Smooth muscle cell (in vitro differentiated cells): ENCODE results near the gene ROS1. TPM values are rescaled to one million over a fixed set of nuclear protein-coding genes. Genes with fewer than 3 reads are reported as not detected.

Experiments used
- DNase-seq: peaks from one replicate; lab custom pipeline; 2025; ENCODE audit not compliant: unreplicated experiment; lab: John Stamatoyannopoulos, UW
- H2AFZ ChIP-seq: fragments of 200-600 bp; sonication (generic); 2 replicates; pipeline ENCODE4 v1.6.0; 2016; ENCODE audit warnings: antibody characterized with exemption, low read depth, mild to moderate bottlenecking
- H3F3A ChIP-seq: fragments of 200-600 bp; sonication (generic); 2 replicates; pipeline ENCODE4 v1.6.0; 2017; ENCODE audit warnings: antibody characterized with exemption, low read depth
- H3K27ac ChIP-seq: fragments of 200-600 bp; sonication (generic); 2 replicates; pipeline ENCODE4 v1.5.1; 2016; ENCODE audit warnings: low read depth, mild to moderate bottlenecking
- H3K27me3 ChIP-seq: fragments of 200-600 bp; sonication (generic); 2 replicates; pipeline ENCODE4 v1.6.1; 2016; ENCODE audit warnings: low read depth, mild to moderate bottlenecking
- H3K36me3 ChIP-seq: fragments of 200-600 bp; sonication (generic); 2 replicates; pipeline ENCODE4 v1.5.1; 2016; ENCODE audit warnings: low read depth
- H3K4me1 ChIP-seq: fragments of 200-600 bp; sonication (generic); 2 replicates; pipeline ENCODE4 v1.5.1; 2016; ENCODE audit warnings: low read depth
- H3K4me2 ChIP-seq: fragments of 200-600 bp; sonication (generic); 2 replicates; pipeline ENCODE4 v1.6.0; 2016; ENCODE audit warnings: mild to moderate bottlenecking
- H3K4me3 ChIP-seq: fragments of 200-600 bp; sonication (generic); 2 replicates; pipeline ENCODE4 v1.5.1; 2016; ENCODE audit warnings: mild to moderate bottlenecking
- H3K79me2 ChIP-seq: fragments of 200-600 bp; sonication (generic); 2 replicates; pipeline ENCODE4 v1.6.0; 2016; ENCODE audit warnings: low read depth, mild to moderate bottlenecking
- H3K9ac ChIP-seq: fragments of 200-600 bp; sonication (generic); 2 replicates; pipeline ENCODE4 v1.6.0; 2016; ENCODE audit warnings: low read depth
- H3K9me3 ChIP-seq: fragments of 200-600 bp; sonication (generic); replicated peaks from 2 replicates; pipeline ENCODE4 v1.5.1; 2016; ENCODE audit warnings: low read depth
- H4K20me1 ChIP-seq: fragments of 200-600 bp; sonication (generic); 2 replicates; pipeline ENCODE4 v1.6.0; 2016; ENCODE audit warnings: low read depth
- CTCF ChIP-seq: fragments of 200-600 bp; sonication (generic); IDR thresholded peaks from 2 replicates; pipeline ENCODE4 v1.5.1; 2017; ENCODE audit warnings: borderline replicate concordance, mild to moderate bottlenecking, antibody characterized with exemption; ENCODE audit not compliant: insufficient read depth, poor library complexity, severe bottlenecking
- WGBS: methylation state at CpG from one replicate; pipeline ENCODE4 v1.1.7; 2016; ENCODE audit warnings: low lambda C conversion rate; 5-methylcytosine and 5-hydroxymethylcytosine counted together
- polyA plus RNA-seq: library from polyadenylated mRNA; unstranded; fragments of >200 nt; fragmentation: Nextera tagmentation; extraction: Ambion mirVana; gene quantifications from 2 replicates; pipeline ENCODE4 v1.2.1, GENCODE V29; 2016
- total RNA-seq: library from RNA; depleted of rRNA; stranded (reverse); fragments of >200 nt; gene quantifications from 2 replicates; pipeline ENCODE4 v1.2.3, GENCODE V29; 2014

ROS1 gene
- total and polyA plus RNA-seq, 2 experiments from 2014 or later, result 0.03 to 0.09 TPM

- Histone ChIP-seq H3F3A (no peaks in the 10 kb centered on the region), H3K36me3 (no peaks in the 10 kb centered on the region), H4K20me1 (no peaks in the 10 kb centered on the region), H3K4me3 (no peak overlapping the region), H2AFZ (no peak overlapping the region), H3K27ac (no peak overlapping the region), H3K4me1 (no peaks in the 10 kb centered on the region), H3K9me3 (no peaks in the 10 kb centered on the region), H3K4me2 (no peak overlapping the region), H3K27me3 (no peaks in the 10 kb centered on the region), H3K79me2 (no peaks in the 10 kb centered on the region), H3K9ac (no peak overlapping the region)
- DNase-seq, result no peak
- TF ChIP-seq CTCF, result no peak
- WGBS, result 76% methylated on average over 2 of the region's 2 CpGs
Measured at GRCh38 chr6:117393045-117393444, 32.7 kb downstream of the ROS1 start.

GRCh38 chr6:117391874-117392583 is 33.7 kb downstream of the ROS1 start:
- H3K4me3 ChIP-seq, result no peak overlapping the region
- no peaks in the 10 kb centered on the region for H4K20me1 ChIP-seq
- no peaks in the 10 kb centered on the region for H3K9me3 ChIP-seq
- H3K27ac ChIP-seq, result no peak overlapping the region
- no peak overlapping the region for H2AFZ ChIP-seq
- H3F3A ChIP-seq, result no peaks in the 10 kb centered on the region
- WGBS, result 73% methylated on average over 3 of the region's 3 CpGs
- no peak overlapping the region for H3K4me2 ChIP-seq
- H3K9ac ChIP-seq, result no peak overlapping the region
- H3K4me1 ChIP-seq, result no peaks in the 10 kb centered on the region
- no peaks in the 10 kb centered on the region for H3K36me3 ChIP-seq
- H3K79me2 ChIP-seq, result no peaks in the 10 kb centered on the region
- DNase-seq, result no peak
- no peak for TF ChIP-seq CTCF
- H3K27me3 ChIP-seq, result no peaks in the 10 kb centered on the region

- H3K4me1 ChIP-seq, result no peaks in the 10 kb centered on the region
- no peaks in the 10 kb centered on the region for H4K20me1 ChIP-seq
- no peaks in the 10 kb centered on the region for H3K79me2 ChIP-seq
- no peaks in the 10 kb centered on the region for H3K36me3 ChIP-seq
- no peak overlapping the region for H3K27ac ChIP-seq
- H2AFZ ChIP-seq, result no peak overlapping the region
- 88% methylated on average over 11 of the region's 11 CpGs for WGBS
- H3K9ac ChIP-seq, result no peak overlapping the region
- H3K9me3 ChIP-seq, result no peaks in the 10 kb centered on the region
- no peaks in the 10 kb centered on the region for H3F3A ChIP-seq
- no peak for DNase-seq
- TF ChIP-seq CTCF, result no peak
- no peak overlapping the region for H3K4me2 ChIP-seq
- H3K27me3 ChIP-seq, result no peaks in the 10 kb centered on the region
- no peak overlapping the region for H3K4me3 ChIP-seq
Measured at GRCh38 chr6:117389227-117390057, 36.3 kb downstream of the ROS1 start.
